T-helper 1 cell treated with Interleukin-12 subunit alpha and Interleukin-12 subunit beta and Interleukin-4 antibody, amounts not matched to agents 30 ng/mL and 1 ng/mL, for 36 hours (primary cell): ENCODE measurements around the gene FAAP100. TPM values are rescaled to one million over a fixed set of nuclear protein-coding genes. Genes with fewer than 3 reads are reported as not detected.
"Not testable (repeated sequence)": the region's sequence is repeated elsewhere in the genome, so short reads cannot be mapped to it uniquely, and the experiment has no call there.

Source experiments
- intact Hi-C: fragments of 100-400 bp; cut with micrococcal nuclease; formaldehyde crosslinking; loops from one replicate; pipeline ENCODE4 v1.15.1; 2024
- total RNA-seq: library from RNA; stranded (reverse); gene quantifications from 2 replicates; pipeline ENCODE4 v1.2.3, GENCODE V29; 2022

Gene FAAP100
- total RNA-seq, 1 donor from 2014 or later: 37.9 TPM

DNA sequence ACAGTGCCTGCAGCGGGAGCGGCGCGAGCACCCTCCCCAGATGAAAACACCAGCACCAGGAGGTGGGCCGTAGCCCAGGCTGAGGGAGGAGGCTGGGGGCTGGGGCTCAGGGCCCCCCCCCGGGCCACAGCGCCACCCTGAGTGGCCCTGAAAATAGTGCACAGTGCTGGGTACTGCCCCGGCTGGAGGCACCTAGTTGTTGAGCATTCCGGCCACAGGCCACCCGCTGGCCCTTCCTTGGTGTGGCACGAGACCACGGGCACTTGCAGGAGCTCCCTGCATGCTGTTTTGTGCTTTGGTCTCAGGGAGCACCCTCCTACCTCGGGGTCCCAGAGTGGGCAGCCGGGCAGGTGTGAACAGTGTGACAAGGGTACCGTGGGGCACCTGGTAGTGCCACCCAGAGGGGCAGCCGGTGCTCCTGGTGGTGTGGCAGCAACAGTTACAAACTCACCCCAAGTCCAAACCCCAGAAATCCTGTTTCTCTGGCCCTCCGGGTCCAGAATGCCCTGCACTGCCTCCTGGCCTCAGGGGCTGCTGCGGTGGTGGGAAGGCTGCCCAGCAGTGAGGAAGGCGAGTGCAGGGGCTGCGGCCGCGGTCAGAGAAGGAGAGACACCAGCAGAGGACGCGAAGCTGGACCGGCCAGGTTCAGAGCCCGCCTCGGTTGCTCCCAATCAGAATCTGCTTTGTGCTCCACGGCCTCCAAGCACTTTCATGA, 12.0 kb downstream of the FAAP100 start:
- intact Hi-C loops: no loop called here

DNA sequence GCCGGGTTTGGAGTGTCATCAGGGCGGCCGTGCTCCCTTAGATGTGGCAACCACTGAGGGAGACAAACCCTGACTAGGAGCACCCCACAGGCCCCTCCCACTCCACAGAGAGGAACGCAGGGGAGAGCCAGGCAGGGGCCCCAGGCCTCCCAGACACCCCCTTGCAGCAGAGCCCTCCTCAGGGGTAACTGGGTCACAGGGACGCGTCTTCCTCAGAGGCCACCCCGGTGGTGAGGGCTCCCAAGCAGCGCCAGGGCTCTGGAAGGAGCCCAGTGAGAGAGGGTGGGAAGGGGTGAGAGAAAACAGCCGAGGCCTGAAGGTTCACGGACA, 12.6 kb downstream of the FAAP100 start:
- intact Hi-C loops: no loop called here

DNA sequence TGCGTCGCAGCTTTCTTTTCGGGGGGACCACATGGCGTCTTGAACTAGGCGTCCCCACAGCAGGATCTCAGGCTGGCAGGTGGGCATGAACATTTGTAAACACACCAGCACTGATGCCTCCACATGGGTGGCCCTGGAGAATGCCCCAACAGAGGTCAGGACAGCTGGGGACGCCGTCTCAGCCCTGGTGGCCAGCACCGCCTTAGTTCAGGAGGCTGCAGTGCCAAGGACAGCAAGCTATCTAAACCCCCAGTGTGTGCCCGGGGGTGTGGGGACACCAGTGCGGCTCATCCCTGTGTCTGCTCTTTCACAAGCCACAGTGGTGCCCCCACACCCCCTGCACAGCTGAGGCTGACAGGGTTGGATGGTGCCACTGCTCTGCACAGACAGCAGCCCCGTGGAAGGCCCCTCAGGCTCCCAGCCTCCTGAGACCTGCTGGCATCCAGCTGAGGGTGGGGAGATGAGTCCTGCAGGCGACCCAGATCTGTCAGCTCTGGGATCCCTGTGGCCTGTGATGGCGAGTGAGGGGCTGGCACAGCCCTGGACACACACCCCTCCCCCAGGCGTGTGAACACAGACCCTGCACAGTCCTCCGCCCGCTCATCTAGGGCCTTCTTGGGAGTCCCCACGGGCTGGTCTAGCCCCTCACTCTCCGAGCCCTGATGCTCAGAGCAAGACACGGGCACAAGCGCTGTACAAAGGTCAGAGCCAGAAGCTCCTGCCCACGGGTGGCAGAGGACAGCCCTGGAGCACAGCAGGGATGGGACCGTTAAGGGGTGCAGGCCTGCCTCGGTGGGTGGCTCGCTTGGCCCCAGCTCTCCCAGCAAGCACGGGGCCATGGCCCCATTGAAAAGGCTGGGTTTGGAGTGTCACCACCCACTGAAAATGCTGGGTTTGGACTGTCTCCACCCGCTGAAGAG, 13.2 kb downstream of the FAAP100 start:
- intact Hi-C loops: no loop called here

DNA sequence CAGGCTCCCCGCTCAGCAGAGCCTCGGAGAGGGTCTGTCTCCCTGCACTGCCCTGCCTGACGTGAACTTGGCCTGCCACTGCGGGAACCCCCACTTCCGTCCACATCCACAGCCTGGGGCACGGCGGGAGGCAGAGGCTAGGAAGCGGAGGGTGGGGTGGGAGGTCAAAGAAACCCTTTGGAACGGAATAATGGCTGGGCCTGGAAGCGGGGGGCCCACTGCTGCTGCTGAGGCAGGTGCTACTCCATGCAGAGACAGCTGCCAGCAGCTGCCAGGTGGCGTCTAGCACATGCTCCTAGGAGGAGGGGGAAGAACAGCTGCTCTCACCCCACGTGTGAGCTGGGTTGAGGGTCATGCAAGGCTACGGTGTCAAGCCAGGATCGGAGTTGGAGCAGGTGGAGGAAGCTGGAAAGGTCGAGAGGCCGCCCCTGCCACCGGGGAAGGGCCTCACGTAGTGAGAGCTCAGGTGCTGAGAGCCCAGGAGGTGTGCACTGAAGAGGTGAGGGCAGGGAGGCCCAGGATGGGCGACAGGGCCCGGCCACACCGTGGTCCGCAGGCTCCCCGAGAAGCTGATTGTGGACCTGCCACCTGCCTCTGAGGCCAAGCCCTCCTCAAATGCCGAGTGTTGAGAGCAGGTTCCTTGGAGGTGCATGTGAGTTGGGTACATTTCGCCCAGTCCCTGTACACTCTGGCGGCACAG, 14.1 kb downstream of the FAAP100 start:
- intact Hi-C loops: no loop called here

DNA sequence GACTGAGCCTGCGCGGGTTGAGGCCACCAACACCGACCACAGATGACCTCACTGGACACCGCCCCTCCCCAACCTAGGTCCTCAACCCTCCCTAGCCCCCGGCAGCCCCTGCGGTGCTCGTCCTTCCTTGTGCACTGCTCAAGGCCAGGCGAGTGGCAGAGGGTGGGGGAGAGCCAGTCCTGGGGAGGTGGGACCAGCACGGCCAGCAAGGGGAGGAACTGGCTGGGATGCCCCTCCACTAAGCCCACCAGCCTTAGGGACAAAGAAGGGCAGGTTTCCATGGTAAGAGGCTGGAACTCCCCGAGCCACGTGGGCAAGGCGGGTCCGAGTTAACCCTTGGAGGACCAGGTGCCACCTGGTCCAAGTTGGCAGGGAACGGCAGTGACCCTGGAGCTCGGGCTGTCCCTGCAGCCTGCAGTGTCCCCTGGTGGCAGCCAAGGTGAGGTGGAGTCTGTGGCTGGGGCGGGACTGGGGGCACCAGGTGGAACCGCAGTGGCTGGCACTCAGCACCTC, 14.8 kb downstream of the FAAP100 start:
- intact Hi-C loops: no loop called here

DNA sequence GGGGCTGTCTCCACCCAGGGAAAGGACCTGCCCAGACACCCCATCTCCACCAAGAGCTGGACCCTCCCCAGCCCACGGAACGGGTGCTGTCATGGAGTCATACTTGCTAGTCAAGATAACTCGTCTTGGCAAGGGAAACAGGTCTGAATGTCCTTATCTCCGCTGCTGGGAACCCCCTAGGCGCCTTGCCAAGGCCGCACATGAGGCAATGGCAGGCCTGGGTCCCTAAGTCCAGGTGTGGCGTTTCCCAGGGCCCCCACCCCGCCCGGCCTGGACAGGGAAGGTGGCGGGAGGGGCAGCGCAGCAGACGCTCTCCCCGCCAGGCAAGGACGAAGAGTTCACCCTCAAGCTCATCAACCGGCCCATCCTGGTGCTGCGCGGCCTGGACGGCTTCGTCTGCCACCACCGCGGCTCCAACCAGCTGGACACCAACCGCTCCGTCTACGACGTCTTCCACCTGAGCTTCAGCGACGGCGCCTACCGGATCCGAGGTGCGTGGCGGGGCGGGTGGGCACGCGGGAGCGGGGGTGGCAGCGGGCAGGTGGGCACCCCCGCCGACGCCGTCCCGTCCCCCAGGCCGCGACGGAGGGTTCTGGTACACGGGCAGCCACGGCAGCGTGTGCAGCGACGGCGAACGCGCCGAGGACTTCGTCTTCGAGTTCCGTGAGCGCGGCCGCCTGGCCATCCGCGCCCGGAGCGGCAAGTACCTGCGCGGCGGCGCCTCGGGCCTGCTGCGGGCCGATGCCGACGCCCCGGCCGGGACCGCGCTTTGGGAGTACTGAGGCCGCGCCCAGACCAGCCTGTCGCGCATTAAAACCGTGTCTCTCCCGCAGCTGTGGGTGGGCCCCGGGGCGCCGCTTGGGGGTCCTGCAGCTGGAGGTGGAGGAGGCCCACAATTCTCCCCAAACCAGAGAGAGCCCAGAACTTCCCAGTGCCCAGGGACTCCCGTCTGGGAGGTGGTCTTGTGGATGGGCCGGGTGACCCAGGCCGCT, 15.6 kb downstream of the FAAP100 start:
- intact Hi-C loops: no loop called here

DNA sequence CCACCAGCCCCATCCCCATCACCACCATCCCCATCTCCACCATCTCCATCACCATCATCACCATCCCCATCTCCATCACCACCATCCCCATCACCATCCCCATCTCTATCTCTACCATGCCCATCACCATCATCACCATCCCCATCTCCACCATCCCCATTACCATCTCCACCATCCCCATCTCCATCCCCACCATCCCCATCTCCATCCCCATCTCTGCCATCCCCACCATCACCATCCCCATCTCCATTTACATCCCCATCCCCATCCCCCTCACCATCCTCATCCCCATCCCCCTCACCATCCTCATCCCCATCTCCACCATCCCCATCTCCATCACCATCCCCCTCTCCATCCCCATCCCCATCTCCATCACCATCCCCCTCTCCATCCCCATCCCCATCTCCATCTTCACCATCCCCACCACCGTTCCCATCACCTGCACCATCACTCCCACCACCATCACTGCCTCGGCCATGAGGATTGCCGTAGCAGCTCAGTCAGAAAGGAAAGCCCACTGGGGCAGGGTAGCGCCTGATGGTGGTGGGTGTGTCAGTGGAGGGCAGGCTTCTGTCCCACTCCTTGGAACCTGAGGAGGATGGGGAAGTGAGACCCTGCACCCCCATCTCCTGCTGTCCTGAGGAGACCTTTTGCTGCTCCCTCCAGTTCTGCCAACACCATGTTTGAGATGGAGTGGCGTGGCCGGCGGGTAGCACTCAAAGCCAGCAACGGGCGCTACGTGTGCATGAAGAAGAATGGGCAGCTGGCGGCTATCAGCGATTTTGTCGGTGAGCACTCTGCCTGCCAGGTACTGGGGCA, 16.5 kb downstream of the FAAP100 start:
- intact Hi-C loops: no loop called here

DNA sequence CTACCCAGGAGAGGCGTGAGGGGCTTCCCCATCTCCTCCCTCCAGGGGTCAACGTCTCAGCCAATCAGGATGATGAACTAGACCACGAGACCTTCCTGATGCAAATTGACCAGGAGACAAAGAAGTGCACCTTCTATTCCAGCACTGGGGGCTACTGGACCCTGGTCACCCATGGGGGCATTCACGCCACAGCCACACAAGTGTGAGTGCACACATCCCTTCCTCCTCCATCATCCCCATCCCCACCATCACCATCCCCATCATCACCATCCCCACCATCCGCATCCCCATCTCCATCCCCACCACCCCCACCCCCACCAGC, 17.2 kb downstream of the FAAP100 start:
- intact Hi-C loops: no loop called here

DNA sequence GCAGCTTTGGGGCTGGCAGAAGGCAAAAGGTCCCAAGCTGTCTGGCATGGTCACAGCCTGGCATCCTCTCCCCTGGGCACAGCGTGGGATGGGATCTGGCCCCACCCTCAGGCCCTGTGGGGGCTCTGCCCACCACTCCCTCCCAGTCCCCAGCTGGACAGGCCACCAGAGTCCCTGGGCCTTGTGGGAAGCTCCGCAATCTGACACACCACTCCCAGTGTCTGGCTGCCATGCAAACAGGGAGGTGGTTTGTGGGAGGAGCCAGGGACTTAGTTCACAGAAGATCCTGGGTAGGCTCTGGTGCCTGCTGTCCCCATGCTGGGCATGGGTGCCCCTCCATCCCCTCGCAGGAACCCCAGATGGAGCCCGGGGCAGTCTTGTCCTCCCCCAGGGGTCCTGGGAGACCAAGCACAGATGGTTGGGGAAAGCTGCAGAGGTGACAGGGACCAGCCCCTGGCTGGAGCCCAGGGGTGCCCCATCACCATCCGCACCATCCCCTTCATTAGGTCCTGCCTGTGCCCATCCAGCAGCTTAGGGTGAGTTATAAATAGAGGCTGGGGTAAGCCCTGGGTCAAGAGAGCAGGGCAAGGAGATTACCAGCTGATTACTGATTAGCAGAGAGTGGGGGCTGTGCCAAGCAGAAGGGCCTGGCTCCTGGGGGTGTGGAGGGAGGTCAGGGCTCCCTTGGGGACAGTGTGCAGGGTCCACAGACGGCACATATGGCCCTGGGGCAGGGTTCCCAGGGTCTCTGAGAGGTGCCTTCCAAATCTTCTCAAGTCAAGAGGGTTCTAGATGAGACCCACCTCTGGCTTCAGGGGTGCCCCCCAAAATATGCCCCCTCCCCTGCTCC, 17.8 kb downstream of the FAAP100 start:
- intact Hi-C loops: no loop called here

DNA sequence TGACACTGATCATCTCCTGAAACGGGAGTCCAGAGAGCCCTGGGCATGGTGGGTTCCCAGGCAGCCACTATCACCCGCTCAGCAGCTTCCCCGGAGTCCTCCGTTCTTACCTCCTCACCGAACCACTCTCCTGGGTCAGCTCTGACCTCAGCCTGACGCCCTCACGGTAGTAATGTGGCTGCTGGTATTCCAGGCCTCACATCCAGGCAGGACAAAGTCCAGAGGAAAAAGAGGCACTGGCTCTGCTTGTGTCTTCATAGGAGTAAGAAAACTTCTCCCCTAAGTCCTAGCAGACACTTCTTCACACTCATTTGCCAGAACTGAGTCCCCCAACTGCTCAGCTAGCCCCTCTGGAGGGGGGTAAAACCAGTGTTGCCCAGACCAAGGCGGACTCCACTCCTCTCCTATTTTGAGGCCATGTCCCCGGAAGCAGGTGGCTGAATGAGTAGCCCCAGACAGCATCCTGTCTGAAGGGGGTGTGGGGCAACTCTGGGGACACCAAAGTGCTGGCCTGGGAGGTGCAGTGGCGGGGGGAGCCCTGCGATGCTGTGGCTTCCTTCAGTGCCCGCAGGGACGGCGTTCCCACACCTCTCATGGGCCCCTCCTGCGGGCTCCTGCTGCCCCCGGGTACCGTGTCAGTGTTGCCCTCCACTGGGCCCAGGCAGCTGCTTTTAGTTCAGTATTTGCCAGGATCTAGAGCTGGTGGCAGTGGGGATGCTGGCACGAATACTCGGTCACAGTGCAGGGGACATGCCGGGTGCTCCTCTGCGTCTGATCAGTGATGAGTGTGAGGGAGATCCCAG, 18.6 kb downstream of the FAAP100 start:
- intact Hi-C loops: no loop called here

DNA sequence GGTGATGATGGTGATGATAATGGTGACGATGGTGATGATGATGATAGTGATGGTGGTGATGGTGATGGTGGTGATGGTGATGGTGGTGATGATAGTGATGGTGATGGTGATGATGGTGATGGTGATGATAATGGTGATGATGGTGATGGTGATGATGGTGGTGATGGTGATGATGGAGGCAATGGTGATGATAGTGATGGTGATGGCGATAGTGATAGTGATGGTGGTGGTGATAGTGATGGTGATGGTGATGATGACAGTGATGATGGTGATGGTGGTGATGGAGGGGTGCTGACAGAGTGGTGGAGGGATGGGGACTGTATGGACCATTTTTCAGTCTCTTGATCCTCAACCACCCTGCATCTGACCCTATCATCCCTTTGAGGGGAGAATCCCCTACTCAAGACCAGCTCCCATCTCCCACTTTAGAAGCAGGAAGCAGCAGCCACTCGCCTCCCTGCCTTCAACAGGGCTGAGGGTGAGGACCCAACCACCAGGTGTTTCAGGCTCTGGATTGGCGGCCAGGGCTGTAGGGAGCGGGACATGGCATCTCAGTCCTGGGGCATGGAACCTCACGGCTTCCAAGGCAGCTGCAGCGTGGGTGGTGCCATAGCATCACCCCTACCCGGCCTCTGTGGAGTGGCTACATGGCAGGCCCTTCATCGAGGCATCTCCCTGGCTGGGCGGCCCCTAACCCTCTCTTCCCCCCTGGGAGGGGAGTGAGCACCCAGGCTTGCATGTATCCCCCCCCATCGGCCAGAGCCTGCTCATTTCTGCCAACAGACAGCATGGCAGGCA, 19.5 kb downstream of the FAAP100 start:
- intact Hi-C loops: no loop called here

DNA sequence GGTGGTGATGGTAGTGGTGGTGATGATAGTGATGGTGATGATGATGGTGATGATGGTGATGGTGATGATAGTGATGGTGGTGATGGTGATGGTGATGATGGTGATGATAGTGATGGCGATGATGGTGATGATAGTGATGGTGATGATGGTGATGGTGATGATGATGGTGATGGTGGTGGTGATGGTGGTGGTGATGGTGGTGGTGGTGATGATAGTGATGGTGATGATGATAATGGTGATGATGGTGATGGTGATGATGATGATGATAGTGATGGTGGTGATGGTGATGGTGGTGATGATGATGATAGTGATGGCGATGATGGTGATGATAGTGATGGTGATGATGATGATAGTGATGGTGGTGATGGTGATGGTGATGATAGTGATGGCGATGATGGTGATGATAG, 20.2 kb downstream of the FAAP100 start:
- intact Hi-C loops: not testable (repeated sequence)

DNA sequence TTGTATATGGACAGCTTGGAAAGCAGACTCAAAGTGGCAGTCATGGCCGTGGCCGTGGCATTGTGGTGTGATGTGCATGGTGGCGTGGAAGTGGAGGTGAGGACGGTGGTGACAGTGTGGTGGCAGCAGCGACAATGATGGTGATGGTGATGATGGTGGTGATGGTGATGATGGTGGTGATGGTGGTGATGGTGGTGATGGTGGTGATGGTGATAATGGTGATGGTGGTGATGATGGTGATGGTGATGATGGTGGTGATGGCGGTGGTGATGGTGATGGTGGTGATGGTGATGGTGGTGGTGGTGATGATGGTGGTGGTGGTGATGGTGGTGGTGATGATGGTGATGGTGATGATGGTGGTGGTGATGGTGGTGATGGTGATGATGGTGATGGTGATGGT, 21.1 kb downstream of the FAAP100 start:
- intact Hi-C loops: not testable (repeated sequence)

DNA sequence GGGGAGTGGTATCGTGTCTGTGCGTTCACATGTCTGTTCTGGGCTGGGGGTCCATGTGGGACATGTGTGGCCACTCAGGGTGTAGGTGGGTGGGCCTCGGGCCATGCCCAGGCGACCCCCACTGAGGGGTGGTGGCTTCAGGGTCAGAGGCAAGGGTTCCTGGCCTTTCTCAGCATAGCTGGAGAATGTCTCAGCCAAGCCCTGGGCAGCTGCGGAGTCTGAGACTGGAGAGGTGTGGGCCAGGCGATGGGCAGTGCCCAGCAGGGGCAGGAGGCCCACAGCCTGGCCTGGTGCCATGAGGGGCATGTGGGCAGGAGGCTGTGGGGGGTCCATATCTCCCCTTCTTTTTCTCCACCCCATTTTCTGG, 22.7 kb downstream of the FAAP100 start:
- intact Hi-C loops: no loop called here

DNA sequence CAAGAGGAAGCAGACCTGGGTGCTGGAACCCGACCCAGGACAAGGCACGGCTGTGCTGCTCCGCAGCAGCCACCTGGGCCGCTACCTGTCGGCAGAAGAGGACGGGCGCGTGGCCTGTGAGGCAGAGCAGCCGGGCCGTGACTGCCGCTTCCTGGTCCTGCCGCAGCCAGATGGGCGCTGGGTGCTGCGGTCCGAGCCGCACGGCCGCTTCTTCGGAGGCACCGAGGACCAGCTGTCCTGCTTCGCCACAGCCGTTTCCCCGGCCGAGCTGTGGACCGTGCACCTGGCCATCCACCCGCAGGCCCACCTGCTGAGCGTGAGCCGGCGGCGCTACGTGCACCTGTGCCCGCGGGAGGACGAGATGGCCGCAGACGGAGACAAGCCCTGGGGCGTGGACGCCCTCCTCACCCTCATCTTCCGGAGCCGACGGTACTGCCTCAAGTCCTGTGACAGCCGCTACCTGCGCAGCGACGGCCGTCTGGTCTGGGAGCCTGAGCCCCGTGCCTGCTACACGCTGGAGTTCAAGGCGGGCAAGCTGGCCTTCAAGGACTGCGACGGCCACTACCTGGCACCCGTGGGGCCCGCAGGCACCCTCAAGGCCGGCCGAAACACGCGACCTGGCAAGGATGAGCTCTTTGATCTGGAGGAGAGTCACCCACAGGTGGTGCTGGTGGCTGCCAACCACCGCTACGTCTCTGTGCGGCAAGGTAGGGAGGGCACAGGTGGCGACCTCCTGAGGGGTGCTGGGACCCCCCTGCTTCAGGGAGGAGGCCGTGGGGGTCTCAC, 23.3 kb downstream of the FAAP100 start:
- intact Hi-C loops: no loop called here

DNA sequence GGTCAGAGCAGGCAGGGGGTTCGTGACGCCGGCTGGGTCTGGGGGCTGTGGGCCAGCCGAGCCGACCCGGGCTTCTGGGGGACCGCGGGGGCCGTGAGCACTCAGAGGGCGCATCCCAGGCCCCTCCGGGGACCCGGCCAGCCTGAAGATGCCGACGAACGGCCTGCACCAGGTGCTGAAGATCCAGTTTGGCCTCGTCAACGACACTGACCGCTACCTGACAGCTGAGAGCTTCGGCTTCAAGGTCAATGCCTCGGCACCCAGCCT, 23.8 kb downstream of the FAAP100 start:
- intact Hi-C loops: no loop called here
